RCC 7860 (cell line): Measurements from ENCODE around the gene ANKRD50.

ENCODE experiments used
- DNase-seq: peaks from one replicate; pipeline ENCODE4 v3.0.0-alpha.2; 2015; ENCODE audit warnings: low spot score
- FAIRE-seq: peaks from 2 replicates; lab custom pipeline; 2012; peaks lifted over from hg19 to GRCh38; lab: Jason Lieb, UNC

The ANKRD50 gene

GRCh38 chr4:124710015-124710741, 2.4 kb downstream of the ANKRD50 start:
- DNase-seq (no peak), FAIRE-seq (no peak)

- FAIRE-seq, result no peak
- peak; percentile 8 for DNase-seq
These were observed 3.8 kb downstream of the ANKRD50 start for GRCh38 chr4:124708517-124709300.

DNA sequence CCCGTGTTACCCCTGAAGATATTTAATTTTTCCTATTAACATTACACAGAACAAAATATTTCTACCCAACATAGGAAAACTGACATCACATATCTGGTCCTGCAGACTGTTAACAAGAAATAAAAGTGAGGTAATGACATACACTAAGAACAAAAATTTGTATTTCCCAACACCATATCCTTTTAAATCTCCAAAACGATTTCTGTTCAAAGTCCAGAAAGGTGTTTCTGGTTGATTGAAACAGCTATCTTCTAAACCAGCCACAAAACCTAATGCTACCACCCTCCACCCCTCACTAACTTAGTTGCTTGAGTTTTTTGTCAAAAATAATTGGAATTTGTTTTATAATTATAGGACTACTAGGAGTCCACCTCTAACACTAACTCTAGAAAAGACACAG, 7.1 kb downstream of the ANKRD50 start:
- FAIRE-seq (no peak), DNase-seq (no peak)

DNA sequence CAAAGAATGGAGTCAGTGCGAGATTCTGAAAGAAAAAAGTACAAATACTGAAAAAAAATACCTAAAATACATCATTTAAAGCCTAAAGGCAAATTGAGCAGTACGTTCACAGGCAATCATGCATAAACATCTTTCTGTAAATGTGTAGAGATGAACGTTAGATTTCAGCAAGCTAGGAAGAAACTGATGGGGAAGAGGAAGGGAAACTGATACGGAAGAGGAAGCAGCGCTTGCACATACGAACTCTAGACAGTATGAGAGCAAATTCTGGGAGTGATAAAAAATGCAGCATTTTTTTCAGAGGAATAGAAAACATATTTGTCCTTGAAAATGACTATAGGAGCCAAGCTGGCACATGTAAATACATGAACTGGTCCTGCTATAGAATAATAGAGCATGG, 9.4 kb downstream of the ANKRD50 start:
- DNase-seq (no peak), FAIRE-seq (no peak)

GRCh38 chr4:124697441-124697840, 15.1 kb downstream of the ANKRD50 start:
- no peak for DNase-seq
- no peak for FAIRE-seq

GRCh38 chr4:124696182-124696581, 16.4 kb downstream of the ANKRD50 start:
- DNase-seq (no peak), FAIRE-seq (no peak)

DNA sequence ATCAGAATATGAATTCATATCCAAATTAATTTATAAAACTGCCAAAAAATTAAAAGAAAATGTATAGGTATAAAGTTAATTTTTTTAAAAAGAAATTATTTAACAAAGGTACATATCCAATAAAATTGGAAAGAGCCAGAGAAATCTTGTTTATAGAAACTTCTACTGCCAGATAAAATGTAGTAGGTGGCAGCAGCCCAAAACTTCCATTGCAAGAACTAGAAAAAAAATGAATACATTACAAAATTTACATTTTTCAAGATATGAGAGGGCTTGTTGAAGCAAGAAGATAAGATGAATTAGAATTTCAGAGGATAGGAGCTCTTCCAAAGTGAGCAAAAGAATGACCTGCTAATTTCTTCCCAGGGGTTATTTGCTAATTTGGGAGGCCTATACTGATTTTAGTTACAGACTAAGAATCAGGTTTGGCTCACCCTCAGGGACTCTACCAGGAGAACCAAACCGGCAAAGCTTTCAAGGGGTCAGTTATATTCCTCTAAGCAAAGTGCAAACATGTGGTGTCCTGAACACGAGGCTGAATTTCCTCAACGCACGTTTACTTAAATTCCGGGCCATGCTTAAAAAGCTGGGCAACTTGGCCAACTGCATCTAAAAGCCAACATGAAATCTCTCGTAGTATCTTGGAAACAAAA, 17.5 kb downstream of the ANKRD50 start:
- no peak for FAIRE-seq
- DNase-seq, result no peak

- no peak for DNase-seq
- no peak for FAIRE-seq
These were observed 18.2 kb downstream of the ANKRD50 start for GRCh38 chr4:124694306-124694705.

GRCh38 chr4:124691801-124692200, 20.7 kb downstream of the ANKRD50 start:
- DNase-seq (no peak), FAIRE-seq (no peak)

GRCh38 chr4:124686279-124686678, 26.3 kb downstream of the ANKRD50 start:
- no peak for DNase-seq
- FAIRE-seq, result no peak

- no peak for FAIRE-seq
- DNase-seq, result no peak
These were observed 26.7 kb downstream of the ANKRD50 start for GRCh38 chr4:124685851-124686250.

GRCh38 chr4:124684301-124684700, 28.2 kb downstream of the ANKRD50 start:
- no peak for FAIRE-seq
- DNase-seq, result no peak

DNA sequence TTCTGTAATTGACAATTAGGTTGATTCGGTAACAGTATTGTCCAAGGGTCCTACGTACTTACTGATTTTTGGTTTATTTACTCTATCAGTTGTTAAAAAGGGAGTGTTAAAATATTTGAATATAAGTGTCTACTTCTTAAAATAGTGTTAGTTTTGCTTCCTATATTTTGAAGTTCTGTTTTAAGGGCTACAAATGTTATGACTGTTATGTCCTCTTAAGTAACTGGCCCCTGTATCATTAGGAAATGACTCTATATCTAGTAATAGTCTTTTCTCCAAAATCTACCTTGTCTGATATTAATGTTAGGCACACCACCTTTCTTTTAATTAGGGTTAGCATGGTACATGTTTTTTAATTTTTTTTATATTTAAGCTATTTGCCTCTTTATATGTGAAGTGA, 30.1 kb downstream of the ANKRD50 start:
- DNase-seq (no peak), FAIRE-seq (no peak)

- FAIRE-seq (no peak), DNase-seq (no peak)
These were observed 46.0 kb downstream of the ANKRD50 start for GRCh38 chr4:124666496-124666895.

DNA sequence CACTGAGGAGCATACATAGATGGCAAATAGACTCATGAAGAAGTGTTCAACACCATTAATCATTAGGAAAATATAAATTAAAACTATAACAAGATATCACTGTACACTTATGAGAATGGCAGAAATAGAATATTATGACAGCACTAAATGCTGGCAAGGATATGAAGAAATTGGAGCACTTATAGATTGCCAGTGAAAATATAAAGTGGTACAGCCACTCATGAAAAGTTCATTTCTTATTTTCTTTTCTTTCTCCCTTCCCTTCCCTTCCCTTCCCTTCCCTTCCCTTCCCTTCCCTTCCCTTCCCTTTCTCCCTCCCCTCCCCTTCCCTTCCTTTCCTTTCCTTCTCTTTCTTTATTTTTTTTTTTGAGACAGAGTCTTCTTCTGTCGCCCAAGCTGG, 53.7 kb downstream of the ANKRD50 start:
- DNase-seq (no peak), FAIRE-seq (no peak)

GRCh38 chr4:124650614-124651013, 61.9 kb downstream of the ANKRD50 start:
- no peak for FAIRE-seq
- no peak for DNase-seq

GRCh38 chr4:124647599-124647998, 64.9 kb downstream of the ANKRD50 start:
- FAIRE-seq (no peak), DNase-seq (no peak)

DNA sequence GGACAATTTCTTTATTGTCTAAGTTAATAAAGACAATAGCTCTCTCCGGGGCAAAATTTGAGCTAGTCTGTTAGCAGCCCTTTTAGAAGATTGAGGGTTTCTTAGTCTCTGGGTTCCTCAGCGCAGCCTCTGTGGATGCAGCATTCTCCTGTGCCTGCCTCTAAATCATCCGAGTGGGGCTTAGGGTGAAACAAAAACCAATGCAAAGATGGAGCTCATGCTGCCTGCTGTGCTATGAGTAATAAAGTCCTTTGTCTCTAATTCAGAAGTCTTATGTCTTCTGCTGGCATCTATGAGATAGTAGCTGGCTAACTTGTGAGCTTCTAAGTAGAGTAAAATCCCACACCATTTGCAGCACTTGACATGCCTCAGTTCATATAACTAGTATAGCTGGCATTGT, 67.9 kb downstream of the ANKRD50 start:
- DNase-seq, result no peak
- FAIRE-seq, result no peak

DNA sequence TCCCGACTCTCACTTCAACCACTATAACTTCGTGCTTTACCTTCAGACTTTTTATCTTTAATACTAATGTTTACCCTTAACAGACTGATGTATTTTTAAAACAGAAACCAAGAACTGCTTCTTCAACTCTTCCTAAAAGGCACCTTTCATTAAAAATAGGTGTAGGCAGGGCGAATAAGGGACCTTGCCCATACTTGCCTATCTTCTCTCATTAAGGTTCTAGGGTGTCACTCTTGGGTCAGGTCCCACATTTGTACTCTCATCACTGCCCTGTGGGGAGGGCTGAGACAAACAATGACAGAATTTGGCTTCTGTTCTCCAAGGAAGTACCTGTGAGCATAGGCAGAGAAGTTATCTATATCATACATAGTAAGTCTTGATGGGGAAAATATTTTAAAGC, 69.7 kb downstream of the ANKRD50 start:
- FAIRE-seq, result no peak

DNA sequence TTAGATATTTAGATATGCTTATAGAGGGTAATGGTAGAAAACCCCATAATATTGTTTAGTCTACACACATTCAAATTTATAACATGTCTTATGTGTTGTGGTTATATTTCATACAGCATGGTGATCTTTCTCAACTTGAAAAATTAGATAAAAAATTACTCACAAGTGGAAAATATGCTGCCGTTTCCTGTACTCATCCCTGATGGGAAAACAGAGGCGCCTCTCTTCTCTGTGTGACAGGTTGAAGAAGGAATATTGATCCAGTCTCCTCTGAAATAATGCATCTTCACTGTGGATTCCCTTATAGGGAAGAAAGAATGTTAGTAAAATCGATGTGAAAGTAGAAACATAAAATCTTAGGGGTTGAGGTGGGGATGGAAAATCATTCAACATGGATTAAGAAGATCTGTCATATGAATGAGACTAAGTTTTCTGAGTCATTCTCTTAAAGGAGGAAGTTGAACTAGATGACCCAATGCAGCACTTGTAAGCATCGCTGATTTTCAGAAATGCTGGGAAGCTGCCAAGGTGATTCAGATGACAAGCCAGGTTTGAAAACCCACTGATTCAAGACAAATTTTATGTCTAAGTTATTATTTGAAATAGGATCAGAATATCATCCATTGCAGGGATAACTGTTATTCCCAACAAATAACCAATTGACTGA, 70.7 kb downstream of the ANKRD50 start:
- DNase-seq (peak; percentile 88), FAIRE-seq (peak; percentile 98)

More for the DNA sequence above, 69.7 kb downstream of the ANKRD50 start:
- DNase-seq, result no peak

- peak; percentile 95 for FAIRE-seq
- DNase-seq, result peak; percentile 67
These were observed 72.4 kb downstream of the ANKRD50 start for GRCh38 chr4:124640022-124640730.
